Measurements from ENCODE around the gene RSRC1. TPM values are rescaled to one million over a fixed set of nuclear protein-coding genes. Genes with fewer than 3 reads are reported as not detected.

Gene RSRC1
- total RNA-seq, 1 experiment from 2014 or later, result 49.4 TPM

DNA sequence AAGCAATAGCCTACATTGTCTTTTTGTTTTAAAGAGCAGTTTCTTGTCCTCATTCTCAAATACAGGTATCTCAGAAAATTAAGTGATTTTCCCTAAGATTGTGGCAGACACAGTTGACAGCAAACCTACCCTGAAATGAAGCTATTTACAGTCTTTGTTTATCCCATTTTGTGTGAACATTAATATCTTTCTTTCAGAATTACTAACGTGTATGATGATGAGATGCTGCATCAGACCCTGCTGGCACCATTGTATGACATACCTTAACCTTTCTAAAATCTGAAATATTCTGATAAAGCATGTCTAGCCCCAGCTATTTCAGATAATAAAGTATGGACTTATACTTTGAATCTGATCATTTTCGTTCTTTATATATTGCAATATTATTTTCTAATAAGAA, 185.9 kb downstream of the RSRC1 start:
- ATAC-seq (no peak), DNase-seq (ENCODE audit: low read depth, low spot score) (no peak)
- no TSS peak for BruUV-seq (replicated peaks)
- H3K4me1 ChIP-seq (ENCODE audit: control insufficient read depth, insufficient read depth, low read length), result no peaks in the 10 kb centered on the region
- H3K27me3 ChIP-seq (ENCODE audit: control insufficient read depth, insufficient read depth, low read length), result no peaks in the 10 kb centered on the region
- no peak overlapping the region for H3K4me3 ChIP-seq (ENCODE audit: low read depth in 2 of 2, low read length in 2 of 2)
- ChIA-PET POLR2A (no interaction called here), CTCF (no interaction called here)
- intact Hi-C loops (cut with micrococcal nuclease; ENCODE audit: unreplicated experiment) (no loop called here), in situ Hi-C loops (cut with HindIII; ENCODE audit: low pct_unique_long_range_greater_than_20kb, low sequenced_read_pairs) (no loop called here)
- TF ChIP-seq, protein P1, sequence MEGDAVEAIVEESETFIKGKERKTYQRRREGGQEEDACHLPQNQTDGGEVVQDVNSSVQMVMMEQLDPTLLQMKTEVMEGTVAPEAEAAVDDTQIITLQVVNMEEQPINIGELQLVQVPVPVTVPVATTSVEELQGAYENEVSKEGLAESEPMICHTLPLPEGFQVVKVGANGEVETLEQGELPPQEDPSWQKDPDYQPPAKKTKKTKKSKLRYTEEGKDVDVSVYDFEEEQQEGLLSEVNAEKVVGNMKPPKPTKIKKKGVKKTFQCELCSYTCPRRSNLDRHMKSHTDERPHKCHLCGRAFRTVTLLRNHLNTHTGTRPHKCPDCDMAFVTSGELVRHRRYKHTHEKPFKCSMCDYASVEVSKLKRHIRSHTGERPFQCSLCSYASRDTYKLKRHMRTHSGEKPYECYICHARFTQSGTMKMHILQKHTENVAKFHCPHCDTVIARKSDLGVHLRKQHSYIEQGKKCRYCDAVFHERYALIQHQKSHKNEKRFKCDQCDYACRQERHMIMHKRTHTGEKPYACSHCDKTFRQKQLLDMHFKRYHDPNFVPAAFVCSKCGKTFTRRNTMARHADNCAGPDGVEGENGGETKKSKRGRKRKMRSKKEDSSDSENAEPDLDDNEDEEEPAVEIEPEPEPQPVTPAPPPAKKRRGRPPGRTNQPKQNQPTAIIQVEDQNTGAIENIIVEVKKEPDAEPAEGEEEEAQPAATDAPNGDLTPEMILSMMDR (IDR thresholded peaks at IDR 0.05), result no peak
- no peaks in the 10 kb centered on the region for H3K36me3 ChIP-seq (ENCODE audit: control insufficient read depth, insufficient read depth, low read length)
- no peaks in the 10 kb centered on the region for H3K9me3 ChIP-seq (ENCODE audit: control insufficient read depth, insufficient read depth, low read depth, low read length)
- H3K27ac ChIP-seq (ENCODE audit: low read length), result no peak overlapping the region

DNA sequence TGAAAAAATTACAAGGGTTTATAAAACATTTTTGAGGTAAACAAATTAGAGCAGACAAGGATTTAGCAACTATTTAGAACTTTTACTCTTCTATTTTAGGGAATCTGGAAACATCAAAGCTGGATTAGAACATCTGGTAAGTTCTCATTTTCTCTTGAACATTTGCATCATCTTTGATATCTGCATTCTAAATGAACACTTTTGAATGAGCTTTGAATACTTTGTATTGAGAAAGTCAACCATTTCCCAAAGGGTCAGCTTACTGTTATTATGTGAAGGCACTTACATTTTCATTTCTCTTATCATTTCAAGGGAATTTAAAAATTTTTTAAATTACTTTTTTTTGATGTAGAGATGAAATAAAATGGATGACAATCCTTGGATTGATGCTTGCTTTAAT, 188.1 kb downstream of the RSRC1 start:
- DNase-seq (ENCODE audit: low read depth, low spot score), result no peak
- Histone ChIP-seq H3K36me3 (ENCODE audit: control insufficient read depth, insufficient read depth, low read length) (no peaks in the 10 kb centered on the region), H3K4me1 (ENCODE audit: control insufficient read depth, insufficient read depth, low read length) (no peaks in the 10 kb centered on the region), H3K9me3 (ENCODE audit: control insufficient read depth, insufficient read depth, low read depth, low read length) (no peaks in the 10 kb centered on the region), H3K4me3 (ENCODE audit: low read depth in 2 of 2, low read length in 2 of 2) (no peak overlapping the region), H3K27me3 (ENCODE audit: control insufficient read depth, insufficient read depth, low read length) (no peaks in the 10 kb centered on the region), H3K27ac (ENCODE audit: low read length) (no peak overlapping the region)
- in situ Hi-C loops (cut with HindIII; ENCODE audit: low pct_unique_long_range_greater_than_20kb, low sequenced_read_pairs), result no loop called here
- intact Hi-C loops (cut with micrococcal nuclease; ENCODE audit: unreplicated experiment), result no loop called here
- ChIA-PET POLR2A (interaction anchor here (0.6 kb wide), 1 partner anchor 195 kb away, joined by 3 read pairs; no protein-coding TSS in a partner anchor), CTCF (no interaction called here)
- TF ChIP-seq, protein P2, sequence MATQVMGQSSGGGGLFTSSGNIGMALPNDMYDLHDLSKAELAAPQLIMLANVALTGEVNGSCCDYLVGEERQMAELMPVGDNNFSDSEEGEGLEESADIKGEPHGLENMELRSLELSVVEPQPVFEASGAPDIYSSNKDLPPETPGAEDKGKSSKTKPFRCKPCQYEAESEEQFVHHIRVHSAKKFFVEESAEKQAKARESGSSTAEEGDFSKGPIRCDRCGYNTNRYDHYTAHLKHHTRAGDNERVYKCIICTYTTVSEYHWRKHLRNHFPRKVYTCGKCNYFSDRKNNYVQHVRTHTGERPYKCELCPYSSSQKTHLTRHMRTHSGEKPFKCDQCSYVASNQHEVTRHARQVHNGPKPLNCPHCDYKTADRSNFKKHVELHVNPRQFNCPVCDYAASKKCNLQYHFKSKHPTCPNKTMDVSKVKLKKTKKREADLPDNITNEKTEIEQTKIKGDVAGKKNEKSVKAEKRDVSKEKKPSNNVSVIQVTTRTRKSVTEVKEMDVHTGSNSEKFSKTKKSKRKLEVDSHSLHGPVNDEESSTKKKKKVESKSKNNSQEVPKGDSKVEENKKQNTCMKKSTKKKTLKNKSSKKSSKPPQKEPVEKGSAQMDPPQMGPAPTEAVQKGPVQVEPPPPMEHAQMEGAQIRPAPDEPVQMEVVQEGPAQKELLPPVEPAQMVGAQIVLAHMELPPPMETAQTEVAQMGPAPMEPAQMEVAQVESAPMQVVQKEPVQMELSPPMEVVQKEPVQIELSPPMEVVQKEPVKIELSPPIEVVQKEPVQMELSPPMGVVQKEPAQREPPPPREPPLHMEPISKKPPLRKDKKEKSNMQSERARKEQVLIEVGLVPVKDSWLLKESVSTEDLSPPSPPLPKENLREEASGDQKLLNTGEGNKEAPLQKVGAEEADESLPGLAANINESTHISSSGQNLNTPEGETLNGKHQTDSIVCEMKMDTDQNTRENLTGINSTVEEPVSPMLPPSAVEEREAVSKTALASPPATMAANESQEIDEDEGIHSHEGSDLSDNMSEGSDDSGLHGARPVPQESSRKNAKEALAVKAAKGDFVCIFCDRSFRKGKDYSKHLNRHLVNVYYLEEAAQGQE (IDR thresholded peaks at IDR 0.05; ENCODE audit: insufficient read depth in 1 of 2, low read depth in 2 of 2, low read length in 1 of 2), result no peak
- TF ChIP-seq POLR2AphosphoS5 (IDR thresholded peaks at IDR 0.05; ENCODE audit: low read depth, low read length) (no peak), TCF7L2 (IDR thresholded peaks at IDR 0.05; ENCODE audit: low read depth, low read length) (no peak), SIN3A (IDR thresholded peaks at IDR 0.05; ENCODE audit: borderline replicate concordance, insufficient read depth, low read depth, low read length) (no peak)
- TF ChIP-seq, protein P1 (IDR thresholded peaks at IDR 0.05), result no peak
- no TSS peak for BruUV-seq (replicated peaks)
- no peak for ATAC-seq
